Measurements from ENCODE around the gene CUL9. TPM values are rescaled to one million over a fixed set of nuclear protein-coding genes. Genes with fewer than 3 reads are reported as not detected.

Gene CUL9
- total and polyA plus RNA-seq, 4 donors = 19.7 to 45.6 (median 35.5) TPM

DNA sequence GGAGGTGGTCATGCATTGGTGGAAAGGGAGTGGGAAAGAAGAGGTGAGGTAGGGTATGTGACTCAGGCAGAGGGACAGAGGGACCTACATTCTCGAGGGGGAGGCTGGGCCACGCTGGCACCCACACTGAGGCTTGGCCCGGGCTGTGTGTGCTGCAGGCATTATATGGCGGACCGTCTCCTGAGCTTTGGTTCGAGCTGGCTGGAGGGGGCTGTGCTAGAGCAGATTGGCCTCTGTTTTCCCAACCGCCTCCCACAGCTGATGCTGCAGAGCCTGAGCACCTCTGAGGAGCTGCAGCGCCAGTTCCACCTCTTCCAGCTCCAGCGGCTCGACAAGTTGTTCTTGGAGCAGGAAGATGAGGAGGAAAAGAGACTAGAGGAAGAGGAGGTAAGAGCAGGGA, 23.9 kb downstream of the CUL9 start:
- Histone ChIP-seq H3K27ac (ENCODE audit: low read depth in 1 of 2, low read length in 1 of 2) (no peak overlapping the region), H3K9ac (ENCODE audit: insufficient read depth in 1 of 2, low read length in 2 of 2) (no peak overlapping the region), H3K27me3 (ENCODE audit: control insufficient read depth in 3 of 3, insufficient read depth in 3 of 3, low read length in 2 of 3) (no peaks in the 10 kb centered on the region), H3K4me1 (ENCODE audit: control insufficient read depth in 5 of 5, insufficient read depth in 5 of 5, low read length in 5 of 5) (no peaks in the 10 kb centered on the region), H3K36me3 (ENCODE audit: control insufficient read depth in 4 of 4, insufficient read depth in 4 of 4, low read length in 4 of 4) (peaks cover under 1 to 16% (median 3%) of the 10 kb centered on the region in 4 donors), H3K4me3 (peak overlapping the region; percentile 8), H3K9me3 (ENCODE audit: control insufficient read depth in 4 of 4, insufficient read depth in 3 of 4, low read length in 3 of 4) (no peaks in the 10 kb centered on the region)
- ATAC-seq (ENCODE audit: insufficient read depth, low FRiP score) (no peak), DNase-seq (no peak)
- TF ChIP-seq, protein P1, sequence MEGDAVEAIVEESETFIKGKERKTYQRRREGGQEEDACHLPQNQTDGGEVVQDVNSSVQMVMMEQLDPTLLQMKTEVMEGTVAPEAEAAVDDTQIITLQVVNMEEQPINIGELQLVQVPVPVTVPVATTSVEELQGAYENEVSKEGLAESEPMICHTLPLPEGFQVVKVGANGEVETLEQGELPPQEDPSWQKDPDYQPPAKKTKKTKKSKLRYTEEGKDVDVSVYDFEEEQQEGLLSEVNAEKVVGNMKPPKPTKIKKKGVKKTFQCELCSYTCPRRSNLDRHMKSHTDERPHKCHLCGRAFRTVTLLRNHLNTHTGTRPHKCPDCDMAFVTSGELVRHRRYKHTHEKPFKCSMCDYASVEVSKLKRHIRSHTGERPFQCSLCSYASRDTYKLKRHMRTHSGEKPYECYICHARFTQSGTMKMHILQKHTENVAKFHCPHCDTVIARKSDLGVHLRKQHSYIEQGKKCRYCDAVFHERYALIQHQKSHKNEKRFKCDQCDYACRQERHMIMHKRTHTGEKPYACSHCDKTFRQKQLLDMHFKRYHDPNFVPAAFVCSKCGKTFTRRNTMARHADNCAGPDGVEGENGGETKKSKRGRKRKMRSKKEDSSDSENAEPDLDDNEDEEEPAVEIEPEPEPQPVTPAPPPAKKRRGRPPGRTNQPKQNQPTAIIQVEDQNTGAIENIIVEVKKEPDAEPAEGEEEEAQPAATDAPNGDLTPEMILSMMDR (IDR thresholded peaks at IDR 0.05; ENCODE audit: control extremely low read depth, extremely low read depth) = no peak
- 93 to 96% methylated on average over 10 of the region's 10 CpGs for WGBS, 2 donors

DNA sequence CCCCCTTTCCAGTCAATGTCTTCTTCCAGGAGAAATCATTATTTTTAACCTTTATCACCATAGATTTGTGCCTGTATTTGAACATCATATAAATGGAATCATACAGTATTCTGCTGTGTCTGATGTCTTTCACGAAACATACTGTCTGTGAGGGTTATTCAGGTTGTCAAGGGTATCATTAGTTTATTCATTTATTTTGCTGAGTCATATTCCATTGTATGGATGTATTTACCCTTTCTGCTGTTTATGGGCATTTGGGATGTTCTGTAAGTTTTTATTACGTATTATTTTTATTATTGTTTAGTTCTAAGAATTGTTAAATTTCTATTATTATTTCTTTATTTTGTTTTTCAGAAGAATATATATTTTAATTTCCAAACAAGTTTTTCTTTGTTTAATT, 25.3 kb downstream of the CUL9 start:
- no peak overlapping the region for H3K27ac ChIP-seq (ENCODE audit: low read depth in 1 of 2, low read length in 1 of 2)
- no peak overlapping the region for H3K9ac ChIP-seq (ENCODE audit: insufficient read depth in 1 of 2, low read length in 2 of 2)
- TF ChIP-seq, protein P1 (IDR thresholded peaks at IDR 0.05; ENCODE audit: control extremely low read depth, extremely low read depth) = no peak
- no peaks in the 10 kb centered on the region for H3K4me1 ChIP-seq (ENCODE audit: control insufficient read depth in 5 of 5, insufficient read depth in 5 of 5, low read length in 5 of 5)
- no peak for ATAC-seq (ENCODE audit: insufficient read depth, low FRiP score)
- no peaks in the 10 kb centered on the region for H3K27me3 ChIP-seq (ENCODE audit: control insufficient read depth in 3 of 3, insufficient read depth in 3 of 3, low read length in 2 of 3)
- DNase-seq = no peak
- no peak overlapping the region for H3K4me3 ChIP-seq
- H3K9me3 ChIP-seq (ENCODE audit: control insufficient read depth in 4 of 4, insufficient read depth in 3 of 4, low read length in 3 of 4) = no peaks in the 10 kb centered on the region
- 92 to 96% methylated on average over 2 of the region's 2 CpGs for WGBS, 2 donors
- H3K36me3 ChIP-seq (ENCODE audit: control insufficient read depth in 4 of 4, insufficient read depth in 4 of 4, low read length in 4 of 4) = peaks cover 0 to 14% (median 3%) of the 10 kb centered on the region in 4 donors

DNA sequence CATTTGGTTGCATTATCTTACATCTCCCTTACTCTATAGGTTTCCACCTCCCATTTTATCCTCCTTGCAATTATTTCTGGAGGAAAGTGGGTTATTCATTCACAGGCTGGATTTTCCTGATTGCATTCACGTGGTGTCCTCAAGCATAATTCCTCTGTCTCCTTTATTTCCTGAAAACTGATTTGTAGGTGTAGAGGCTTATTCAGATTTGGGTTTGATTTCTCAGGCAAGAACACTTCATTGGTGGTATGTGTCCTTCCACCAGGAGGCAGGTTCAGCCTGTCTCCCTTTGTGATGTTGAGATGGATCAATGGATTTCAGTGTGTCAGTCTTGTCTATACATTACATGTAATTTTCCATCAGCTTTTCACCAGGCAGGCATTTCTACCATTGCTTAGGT, 30.0 kb downstream of the CUL9 start:
- ATAC-seq (ENCODE audit: insufficient read depth, low FRiP score) (no peak), DNase-seq (peak in 1 of 3 donors; percentile 63)
- no peaks in the 10 kb centered on the region for H3K27me3 ChIP-seq (ENCODE audit: control insufficient read depth in 3 of 3, insufficient read depth in 3 of 3, low read length in 2 of 3)
- no peak overlapping the region for H3K9ac ChIP-seq (ENCODE audit: insufficient read depth in 1 of 2, low read length in 2 of 2)
- H3K9me3 ChIP-seq (ENCODE audit: control insufficient read depth in 4 of 4, insufficient read depth in 3 of 4, low read length in 3 of 4) = no peaks in the 10 kb centered on the region
- TF ChIP-seq, protein P1 (IDR thresholded peaks at IDR 0.05; ENCODE audit: control extremely low read depth, extremely low read depth) = no peak
- WGBS, 2 donors = 68 to 74% methylated on average over 1 of the region's 1 CpG
- peaks cover 5 to 10% (median 5%) of the 10 kb centered on the region in 4 donors for H3K36me3 ChIP-seq (ENCODE audit: control insufficient read depth in 4 of 4, insufficient read depth in 4 of 4, low read length in 4 of 4)
- H3K4me1 ChIP-seq (ENCODE audit: control insufficient read depth in 5 of 5, insufficient read depth in 5 of 5, low read length in 5 of 5) = no peaks in the 10 kb centered on the region
- no peak overlapping the region for H3K27ac ChIP-seq (ENCODE audit: low read depth in 1 of 2, low read length in 1 of 2)
- no peak overlapping the region for H3K4me3 ChIP-seq

DNA sequence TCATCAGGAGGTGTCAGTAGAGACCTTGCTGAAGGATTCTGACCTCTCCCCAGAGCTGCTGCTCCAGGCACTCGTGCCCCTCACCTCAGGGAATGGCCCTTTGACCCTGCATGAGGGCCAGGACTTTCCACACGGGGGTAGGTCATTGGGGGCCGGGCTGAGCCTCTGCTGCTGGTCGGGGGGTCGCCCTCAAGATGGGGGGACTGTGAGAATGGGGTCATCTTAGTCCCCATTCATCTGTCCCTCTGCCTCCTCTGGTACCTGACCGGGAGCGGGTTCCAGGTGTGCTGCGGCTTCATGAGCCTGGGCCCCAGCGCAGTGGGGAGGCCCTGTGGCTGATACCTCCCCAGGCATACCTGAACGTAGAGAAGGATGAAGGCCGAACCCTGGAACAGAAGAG, 31.4 kb downstream of the CUL9 start:
- no peaks in the 10 kb centered on the region for H3K4me1 ChIP-seq (ENCODE audit: control insufficient read depth in 5 of 5, insufficient read depth in 5 of 5, low read length in 5 of 5)
- no peaks in the 10 kb centered on the region for H3K27me3 ChIP-seq (ENCODE audit: control insufficient read depth in 3 of 3, insufficient read depth in 3 of 3, low read length in 2 of 3)
- ATAC-seq (ENCODE audit: insufficient read depth, low FRiP score) = no peak
- 92 to 93% methylated on average over 11 of the region's 11 CpGs for WGBS, 2 donors
- no peak overlapping the region for H3K9ac ChIP-seq (ENCODE audit: insufficient read depth in 1 of 2, low read length in 2 of 2)
- no peak overlapping the region for H3K4me3 ChIP-seq
- no peak for DNase-seq
- H3K9me3 ChIP-seq (ENCODE audit: control insufficient read depth in 4 of 4, insufficient read depth in 3 of 4, low read length in 3 of 4) = no peaks in the 10 kb centered on the region
- H3K27ac ChIP-seq (ENCODE audit: low read depth in 1 of 2, low read length in 1 of 2) = no peak overlapping the region
- TF ChIP-seq, protein P1 (IDR thresholded peaks at IDR 0.05; ENCODE audit: control extremely low read depth, extremely low read depth) = no peak
- peaks cover 5 to 12% (median 5%) of the 10 kb centered on the region in 4 donors for H3K36me3 ChIP-seq (ENCODE audit: control insufficient read depth in 4 of 4, insufficient read depth in 4 of 4, low read length in 4 of 4)

Data from lung (tissue), 12 donors.